H9 (cell line): ENCODE measurements around the gene SORCS2. TPM values are rescaled to one million over a fixed set of nuclear protein-coding genes. Genes with fewer than 3 reads are reported as not detected.

ENCODE experiments used
- DNase-seq: peaks from one replicate; pipeline ENCODE4 v3.0.0-alpha.2; 2017
- H2AFZ ChIP-seq: one replicate; pipeline ENCODE4 v1.6.1; 2013; ENCODE audit warnings: mild to moderate bottlenecking, low read length, control low read depth, moderate library complexity
- H2AK5ac ChIP-seq: 2 replicates; pipeline ENCODE4 v1.6.1; 2013; ENCODE audit warnings: low read length, control low read depth, mixed read lengths; ENCODE audit not compliant: insufficient read length
- H2BK120ac ChIP-seq: one replicate; pipeline ENCODE4 v1.6.1; 2013; ENCODE audit warnings: low read depth, mild to moderate bottlenecking, low read length, control low read depth, inconsistent platforms; ENCODE audit not compliant: poor library complexity, severe bottlenecking
- H2BK12ac ChIP-seq: 2 replicates; pipeline ENCODE4 v1.6.1; 2013; ENCODE audit warnings: low read length, control low read depth, mixed read lengths, low read depth; ENCODE audit not compliant: insufficient read length
- H2BK15ac ChIP-seq: 2 replicates; pipeline ENCODE4 v1.6.1; 2013; ENCODE audit warnings: low read depth, low read length, control low read depth
- H2BK20ac ChIP-seq: one replicate; pipeline ENCODE4 v1.6.1; 2013; ENCODE audit warnings: low read depth, mild to moderate bottlenecking, low read length, control low read depth, inconsistent platforms; ENCODE audit not compliant: poor library complexity, severe bottlenecking
- H2BK5ac ChIP-seq: 2 replicates; pipeline ENCODE4 v1.6.1; 2013; ENCODE audit warnings: low read length, control low read depth, mixed read lengths; ENCODE audit not compliant: insufficient read length
- H3K14ac ChIP-seq: 2 replicates; pipeline ENCODE4 v1.6.1; 2013; ENCODE audit warnings: low read length, control low read depth; ENCODE audit not compliant: insufficient read depth
- H3K18ac ChIP-seq: 2 replicates; pipeline ENCODE4 v1.6.1; 2013; ENCODE audit warnings: low read depth, mild to moderate bottlenecking, mixed read lengths, low read length, control low read depth; ENCODE audit not compliant: insufficient read length
- H3K23ac ChIP-seq: 2 replicates; pipeline ENCODE4 v1.6.1; 2013; ENCODE audit warnings: low read length, control low read depth, mixed read lengths, low read depth; ENCODE audit not compliant: insufficient read length
- H3K23me2 ChIP-seq: 2 replicates; pipeline ENCODE4 v1.6.1; 2013; ENCODE audit warnings: low read depth, mild to moderate bottlenecking, mixed read lengths, low read length, control low read depth; ENCODE audit not compliant: insufficient read length, poor library complexity, severe bottlenecking
- H3K27ac ChIP-seq: 2 replicates; pipeline ENCODE4 v1.5.1; 2013; ENCODE audit warnings: low read length, control low read depth, mixed read lengths, low read depth; ENCODE audit not compliant: insufficient read length
- H3K27me3 ChIP-seq: 2 replicates; pipeline ENCODE4 v1.6.1; 2013; ENCODE audit warnings: low read length, control low read depth, inconsistent platforms; ENCODE audit not compliant: insufficient read depth
- H3K4ac ChIP-seq: 2 replicates; pipeline ENCODE4 v1.6.1; 2013; ENCODE audit warnings: low read depth, mild to moderate bottlenecking, control low read depth, inconsistent platforms, low read length, moderate library complexity
- H3K4me1 ChIP-seq: 2 replicates; pipeline ENCODE4 v1.6.1; 2013; ENCODE audit warnings: low read length, control low read depth, inconsistent platforms; ENCODE audit not compliant: insufficient read depth
- H3K4me2 ChIP-seq: 2 replicates; pipeline ENCODE4 v1.6.1; 2013; ENCODE audit warnings: low read length, control low read depth, mixed read lengths; ENCODE audit not compliant: insufficient read length, insufficient read depth
- H3K56ac ChIP-seq: 2 replicates; pipeline ENCODE4 v1.6.1; 2013; ENCODE audit warnings: low read depth, mild to moderate bottlenecking, mixed read lengths, low read length, control low read depth; ENCODE audit not compliant: insufficient read length
- H3K79me1 ChIP-seq: 2 replicates; pipeline ENCODE4 v1.6.1; 2013; ENCODE audit warnings: low read depth, mild to moderate bottlenecking, moderate library complexity, low read length, control low read depth, inconsistent platforms; ENCODE audit not compliant: insufficient read depth, poor library complexity, severe bottlenecking
- H3K79me2 ChIP-seq: 2 replicates; pipeline ENCODE4 v1.6.1; 2013; ENCODE audit warnings: low read length, control low read depth, inconsistent platforms; ENCODE audit not compliant: insufficient read depth
- H3K9ac ChIP-seq: 2 replicates; pipeline ENCODE4 v1.6.1; 2013; ENCODE audit warnings: low read length, control low read depth, mixed read lengths; ENCODE audit not compliant: insufficient read length; ENCODE audit errors: extremely low read depth
- H3K9me3 ChIP-seq: one replicate; pipeline ENCODE4 v1.6.1; 2013; ENCODE audit warnings: low read depth, low read length, inconsistent platforms; ENCODE audit not compliant: control insufficient read depth
- H3T11ph ChIP-seq: one replicate; pipeline ENCODE4 v1.6.1; 2013; ENCODE audit warnings: mild to moderate bottlenecking, low read length, control low read depth, inconsistent platforms
- H4K20me1 ChIP-seq: one replicate; pipeline ENCODE4 v1.6.1; 2013; ENCODE audit not compliant: control insufficient read depth, insufficient read length, insufficient read depth
- H4K5ac ChIP-seq: 2 replicates; pipeline ENCODE4 v1.6.1; 2013; ENCODE audit warnings: low read depth, mild to moderate bottlenecking, mixed read lengths, low read length, control low read depth; ENCODE audit not compliant: insufficient read length
- H4K8ac ChIP-seq: replicated peaks from 2 replicates; pipeline ENCODE4 v1.6.1; 2013; ENCODE audit warnings: low read length, control low read depth, mixed read lengths, low read depth; ENCODE audit not compliant: insufficient read length
- H4K91ac ChIP-seq: 2 replicates; pipeline ENCODE4 v1.6.1; 2013; ENCODE audit warnings: low read depth, mild to moderate bottlenecking, moderate library complexity, mixed read lengths, low read length, control low read depth; ENCODE audit not compliant: insufficient read length
- H3K27ac Mint-ChIP-seq, 3 experiments: 2 replicates in 2 of 3; 3 replicates in 1 of 3; pipeline ENCODE4 v1.8.0; 2020 to 2021; ENCODE audit warnings: mixed read lengths in 3 of 3, mild to moderate bottlenecking in 1 of 3, moderate library complexity in 1 of 3
- H3K27me3 Mint-ChIP-seq: 2 replicates; pipeline ENCODE4 v1.8.0; 2021; ENCODE audit warnings: low read depth, mild to moderate bottlenecking, moderate library complexity, mixed read lengths
- H3K36me3 Mint-ChIP-seq, 3 experiments: 2 replicates in 2 of 3; 3 replicates in 1 of 3; pipeline ENCODE4 v1.8.0; 2020 to 2021; ENCODE audit warnings: low read depth in 3 of 3, mixed read lengths in 3 of 3; ENCODE audit not compliant: insufficient read depth in 1 of 3
- H3K4me1 Mint-ChIP-seq, 2 experiments: 2 replicates each; pipeline ENCODE4 v1.8.0; 2020; ENCODE audit warnings: mixed read lengths in 2 of 2
- H3K4me3 Mint-ChIP-seq, 2 experiments: 2 replicates in 1 of 2; 3 replicates in 1 of 2; pipeline ENCODE4 v1.8.0; 2020 to 2021; ENCODE audit warnings: mild to moderate bottlenecking in 2 of 2, mixed read lengths in 2 of 2, moderate library complexity in 1 of 2
- H3K9me3 Mint-ChIP-seq, 2 experiments: 2 replicates in 1 of 2; 3 replicates in 1 of 2; pipeline ENCODE4 v1.8.0; 2020; ENCODE audit warnings: mild to moderate bottlenecking in 2 of 2, mixed read lengths in 2 of 2, moderate library complexity in 1 of 2
- WGBS: extraction: QIAGEN DNeasy Blood & Tissue Kit; methylation state at CpG from one replicate; pipeline ENCODE4 v1.1.7; 2013; ENCODE audit warnings: missing lambda C conversion rate, low lambda C conversion rate, mixed read lengths; ENCODE audit not compliant: insufficient read length; ENCODE audit errors: extremely low coverage; 5-methylcytosine and 5-hydroxymethylcytosine counted together
- total RNA-seq: library from RNA; stranded (reverse); gene quantifications from 2 replicates; pipeline ENCODE4 v1.2.1, GENCODE V29; 2021
- TF ChIP-seq, protein P1 (sequence below): fragments of 200-600 bp; sonication (generic); conservative IDR thresholded peaks from 3 replicates; pipeline ENCODE4 v1.8.0; 2021; ENCODE audit warnings: antibody characterized with exemption, mild to moderate bottlenecking

SORCS2 gene
- total RNA-seq, 1 experiment from 2014 or later = 0.57 TPM

DNA sequence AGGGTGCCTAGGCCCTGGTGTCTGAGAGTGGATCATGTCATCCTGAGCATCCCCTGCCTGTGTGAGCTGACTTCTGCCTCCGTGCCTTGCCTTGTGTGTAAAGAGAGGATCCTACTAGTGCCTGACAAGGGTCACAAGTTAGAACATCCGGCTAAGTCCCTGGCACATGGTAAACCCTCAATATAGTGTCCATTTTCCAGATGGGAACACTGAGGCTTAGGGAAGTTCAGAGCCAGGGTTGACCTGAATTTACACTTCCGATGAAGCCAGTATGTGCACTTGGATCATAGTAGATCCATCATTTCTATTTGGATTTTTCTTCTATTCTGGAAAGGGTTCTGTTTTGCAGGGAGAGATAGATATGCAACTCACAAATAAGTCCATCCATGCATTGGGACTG, 254.9 kb downstream of the SORCS2 start:
- Histone ChIP-seq H3K4ac (no peak overlapping the region), H2BK5ac (no peak overlapping the region), H2BK12ac (no peak overlapping the region), H4K8ac (no peak overlapping the region), H3K9ac (no peak overlapping the region), H3K27me3 (no peaks in the 10 kb centered on the region), H3K23me2 (no peaks in the 10 kb centered on the region), H2AK5ac (no peak overlapping the region), H4K20me1 (no peaks in the 10 kb centered on the region), H2AFZ (no peak overlapping the region), H3K4me2 (no peak overlapping the region), H2BK20ac (no peak overlapping the region), H4K91ac (no peak overlapping the region), H3K79me2 (no peaks in the 10 kb centered on the region), H3K9me3 (no peaks in the 10 kb centered on the region), H3K23ac (no peak overlapping the region), H2BK15ac (no peak overlapping the region), H3T11ph (no peak overlapping the region), H2BK120ac (no peak overlapping the region), H3K56ac (no peak overlapping the region), H3K79me1 (no peaks in the 10 kb centered on the region), H3K4me1 (no peaks in the 10 kb centered on the region; the same call in 1 of the 2 replicates), H3K27ac (no peak overlapping the region), H4K5ac (no peak overlapping the region), H3K14ac (no peak overlapping the region), H3K18ac (no peak overlapping the region)
- H3K9me3 Mint-ChIP-seq = no peaks in the 10 kb centered on the region; a peak in 1 of 5 replicates
- peaks cover 15% of the 10 kb centered on the region for H3K27me3 Mint-ChIP-seq
- no peak overlapping the region for H3K4me3 Mint-ChIP-seq
- no peak for DNase-seq
- TF ChIP-seq, protein P1, sequence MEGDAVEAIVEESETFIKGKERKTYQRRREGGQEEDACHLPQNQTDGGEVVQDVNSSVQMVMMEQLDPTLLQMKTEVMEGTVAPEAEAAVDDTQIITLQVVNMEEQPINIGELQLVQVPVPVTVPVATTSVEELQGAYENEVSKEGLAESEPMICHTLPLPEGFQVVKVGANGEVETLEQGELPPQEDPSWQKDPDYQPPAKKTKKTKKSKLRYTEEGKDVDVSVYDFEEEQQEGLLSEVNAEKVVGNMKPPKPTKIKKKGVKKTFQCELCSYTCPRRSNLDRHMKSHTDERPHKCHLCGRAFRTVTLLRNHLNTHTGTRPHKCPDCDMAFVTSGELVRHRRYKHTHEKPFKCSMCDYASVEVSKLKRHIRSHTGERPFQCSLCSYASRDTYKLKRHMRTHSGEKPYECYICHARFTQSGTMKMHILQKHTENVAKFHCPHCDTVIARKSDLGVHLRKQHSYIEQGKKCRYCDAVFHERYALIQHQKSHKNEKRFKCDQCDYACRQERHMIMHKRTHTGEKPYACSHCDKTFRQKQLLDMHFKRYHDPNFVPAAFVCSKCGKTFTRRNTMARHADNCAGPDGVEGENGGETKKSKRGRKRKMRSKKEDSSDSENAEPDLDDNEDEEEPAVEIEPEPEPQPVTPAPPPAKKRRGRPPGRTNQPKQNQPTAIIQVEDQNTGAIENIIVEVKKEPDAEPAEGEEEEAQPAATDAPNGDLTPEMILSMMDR = no peak
- no peak overlapping the region for H3K27ac Mint-ChIP-seq
- H3K4me1 Mint-ChIP-seq = peaks cover 7 to 24% of the 10 kb centered on the region in 2 experiments
- no CpG with 5 or more reads among the region's 3 CpGs for WGBS
- no peaks in the 10 kb centered on the region; a peak in 1 of 7 replicates for H3K36me3 Mint-ChIP-seq
